ENCODE results near the gene ATRX. TPM values are rescaled to one million over a fixed set of nuclear protein-coding genes. Genes with fewer than 3 reads are reported as not detected.

Gene ATRX
- total and polyA plus RNA-seq, 2 of the 8 experiments (the other 6 are each of a cell fraction or from before 2014, with no cell fraction given) = 28.4 to 97.8 TPM

- CTCF ChIA-PET (ENCODE audit: partially characterized antibody) = no interaction called here
- FAIRE-seq = no peak
- 100% methylated on average over 2 of the region's 2 CpGs; no CpG with 5 or more reads in 1 of the 2 experiments for WGBS, 2 experiments (ENCODE audit: extremely low coverage in 1 of 2, insufficient coverage in 1 of 2, insufficient read length in 1 of 2, insufficient replicate concordance in 2 of 2, low coverage in 1 of 2, low lambda C conversion rate in 2 of 2, missing lambda C conversion rate in 1 of 2)
Measured at GRCh38 chrX:77548751-77549150, 237.3 kb downstream of the ATRX start.

More at GRCh38 chrX:77548751-77549150, 237.3 kb downstream of the ATRX start:
- Histone ChIP-seq H4K5ac (ENCODE audit: insufficient read length, low read depth, low read length) (no peak overlapping the region), H2BK12ac (ENCODE audit: low read depth, low read length) (no peak overlapping the region), H3K4me2 (ENCODE audit: insufficient read depth in 1 of 2, low read depth in 2 of 2, low read length in 2 of 2) (no peak overlapping the region), H2BK20ac (ENCODE audit: low read length) (no peak overlapping the region), H4K91ac (replicated peaks; ENCODE audit: insufficient read length, low read length) (no peak overlapping the region), H3K14ac (ENCODE audit: insufficient read length) (no peak overlapping the region), H3K27ac (ENCODE audit: low read depth, low read length) (no peak overlapping the region), H3K23ac (ENCODE audit: insufficient read length) (no peak overlapping the region), H3K9me3 (ENCODE audit: insufficient read depth in 2 of 2, low read depth in 1 of 2, low read length in 1 of 2) (no peaks in the 10 kb centered on the region), H3K56ac (replicated peaks; ENCODE audit: insufficient read length, low read depth, low read length) (no peak overlapping the region), H3K18ac (ENCODE audit: extremely low read depth, low read length) (no peak overlapping the region), H3K36me3 (ENCODE audit: control insufficient read depth in 2 of 4, insufficient read depth in 4 of 4, low read length in 3 of 4) (peaks cover 0 to 5% (median 0%) of the 10 kb centered on the region in 4 experiments; a peak in 2 of 8 replicates), H4K20me1 (replicated peaks in 1 of 2; ENCODE audit: control insufficient read depth in 1 of 2, insufficient read depth in 2 of 2, low read length in 2 of 2) (no peaks in the 10 kb centered on the region), H2BK15ac (ENCODE audit: low read length) (no peak overlapping the region), H3K4me3 (ENCODE audit: extremely low read depth in 1 of 4, insufficient read depth in 2 of 4, low read depth in 3 of 4, low read length in 4 of 4) (no peak overlapping the region), H3K4ac (replicated peaks; ENCODE audit: insufficient read length, low read depth, low read length) (no peak overlapping the region), H2AK5ac (ENCODE audit: low read depth, low read length) (no peak overlapping the region), H3K23me2 (ENCODE audit: low read depth, low read length) (no peaks in the 10 kb centered on the region), H4K8ac (ENCODE audit: extremely low read depth, insufficient read depth, low read length) (no peak overlapping the region), H3K79me2 (ENCODE audit: control insufficient read depth in 1 of 2, insufficient read depth in 2 of 2, low read length in 2 of 2) (no peaks in the 10 kb centered on the region), H3K79me1 (ENCODE audit: low read depth, low read length) (no peaks in the 10 kb centered on the region), H3K4me1 (replicated peaks in 1 of 4; ENCODE audit: control insufficient read depth in 3 of 4, insufficient read depth in 4 of 4, low read length in 3 of 4) (no peaks in the 10 kb centered on the region), H2BK120ac (replicated peaks; ENCODE audit: low read depth, low read length) (no peak overlapping the region), H3K27me3 (replicated peaks in 1 of 4; ENCODE audit: control insufficient read depth in 3 of 4, extremely low read depth in 1 of 4, insufficient read depth in 3 of 4, low read length in 3 of 4) (no peaks in the 10 kb centered on the region), H2AFZ (ENCODE audit: low read length) (no peak overlapping the region), H2BK5ac (ENCODE audit: low read depth, low read length) (no peak overlapping the region), H3K9ac (replicated peaks in 1 of 4; ENCODE audit: extremely low read depth in 1 of 4, low read depth in 3 of 4, low read length in 3 of 4) (no peak overlapping the region)
- POLR2A ChIA-PET (ENCODE audit: partially characterized antibody) = no interaction called here
- no peak for DNase-seq (ENCODE audit: low read depth in 1 of 2, low spot score in 2 of 2)
- TF ChIP-seq CHD2 (IDR thresholded peaks at IDR 0.05; ENCODE audit: low read length) (no peak), MAX (IDR thresholded peaks at IDR 0.05) (no peak), POLR2A (IDR thresholded peaks at IDR 0.05; ENCODE audit: control extremely low read depth in 1 of 2, low read depth in 2 of 2, low read length in 2 of 2) (no peak), MAFK (IDR thresholded peaks at IDR 0.05; ENCODE audit: low read depth, low read length) (no peak), E2F6 (IDR thresholded peaks at IDR 0.05) (no peak), KDM1A (IDR thresholded peaks at IDR 0.05; ENCODE audit: borderline replicate concordance, low read length) (no peak), CEBPB (IDR thresholded peaks at IDR 0.05; ENCODE audit: low read depth, low read length) (no peak)

Data from H1 (cell line).